ENCODE data around the gene CFAP20DC.
"Not testable (repeated sequence)": the region's sequence is repeated elsewhere in the genome, so short reads cannot be mapped to it uniquely, and the experiment has no call there.

CFAP20DC gene

GRCh38 chr3:58751235-58751634, 298.6 kb downstream of the CFAP20DC start:
- DNase-seq (ENCODE audit: low spot score) (no peak), FAIRE-seq (no peak)

GRCh38 chr3:58749948-58750347, 299.9 kb downstream of the CFAP20DC start:
- no peak for FAIRE-seq
- DNase-seq (ENCODE audit: low spot score), result no peak

GRCh38 chr3:58748024-58748423, 301.8 kb downstream of the CFAP20DC start:
- no peak for FAIRE-seq
- no peak for DNase-seq (ENCODE audit: low spot score)

- no peak for FAIRE-seq
- no peak for DNase-seq (ENCODE audit: low spot score)
These were observed 303.1 kb downstream of the CFAP20DC start for GRCh38 chr3:58746758-58747157.

GRCh38 chr3:58743296-58743695, 306.5 kb downstream of the CFAP20DC start:
- DNase-seq (ENCODE audit: low spot score), result no peak

GRCh38 chr3:58742239-58742638, 307.6 kb downstream of the CFAP20DC start:
- no peak for DNase-seq (ENCODE audit: low spot score)
- FAIRE-seq, result no peak

More at GRCh38 chr3:58743296-58743695, 306.5 kb downstream of the CFAP20DC start:
- FAIRE-seq, result no peak

- DNase-seq (ENCODE audit: low spot score) (no peak), FAIRE-seq (no peak)
These were observed 312.2 kb downstream of the CFAP20DC start for GRCh38 chr3:58737644-58738043.

- no peak for FAIRE-seq
These were observed 318.2 kb downstream of the CFAP20DC start for GRCh38 chr3:58731673-58732072.

GRCh38 chr3:58728723-58729122, 321.1 kb downstream of the CFAP20DC start:
- FAIRE-seq, result no peak
- DNase-seq (ENCODE audit: low spot score), result no peak

More at GRCh38 chr3:58731673-58732072, 318.2 kb downstream of the CFAP20DC start:
- no peak for DNase-seq (ENCODE audit: low spot score)

- FAIRE-seq, result no peak
- DNase-seq (ENCODE audit: low spot score), result no peak
These were observed 324.4 kb downstream of the CFAP20DC start for GRCh38 chr3:58725326-58725853.

GRCh38 chr3:58724336-58724735, 325.5 kb downstream of the CFAP20DC start:
- FAIRE-seq, result no peak
- no peak for DNase-seq (ENCODE audit: low spot score)

- DNase-seq (ENCODE audit: low spot score), result no peak
These were observed 326.7 kb downstream of the CFAP20DC start for GRCh38 chr3:58723173-58723572.

GRCh38 chr3:58722561-58722960, 327.3 kb downstream of the CFAP20DC start:
- FAIRE-seq (no peak), DNase-seq (ENCODE audit: low spot score) (no peak)

More at GRCh38 chr3:58723173-58723572, 326.7 kb downstream of the CFAP20DC start:
- no peak for FAIRE-seq

GRCh38 chr3:58720526-58720925, 329.3 kb downstream of the CFAP20DC start:
- DNase-seq (ENCODE audit: low spot score), result no peak

GRCh38 chr3:58719684-58720083, 330.1 kb downstream of the CFAP20DC start:
- FAIRE-seq, result no peak
- no peak for DNase-seq (ENCODE audit: low spot score)

More at GRCh38 chr3:58720526-58720925, 329.3 kb downstream of the CFAP20DC start:
- no peak for FAIRE-seq

- no peak for DNase-seq (ENCODE audit: low spot score)
- no peak for FAIRE-seq
These were observed 336.0 kb downstream of the CFAP20DC start for GRCh38 chr3:58713715-58714401.

- FAIRE-seq (peak; percentile 37), DNase-seq (ENCODE audit: low spot score) (no peak)
These were observed 338.0 kb downstream of the CFAP20DC start for GRCh38 chr3:58711871-58712270.

- FAIRE-seq; DNase-seq (ENCODE audit: low spot score): not testable (repeated sequence)
These were observed 340.8 kb downstream of the CFAP20DC start for GRCh38 chr3:58708983-58709382.

GRCh38 chr3:58708116-58708791, 341.6 kb downstream of the CFAP20DC start:
- no peak for DNase-seq (ENCODE audit: low spot score)
- FAIRE-seq, result no peak

GRCh38 chr3:58707390-58707930, 342.4 kb downstream of the CFAP20DC start:
- no peak for DNase-seq (ENCODE audit: low spot score)
- no peak for FAIRE-seq

GRCh38 chr3:58706395-58707167, 343.2 kb downstream of the CFAP20DC start:
- DNase-seq (ENCODE audit: low spot score) (no peak), FAIRE-seq (no peak)

Data from urothelium cell line (cell line).